Dedifferentiated amniotic fluid mesenchymal stem cell (primary cell): ENCODE results near the gene ZC3H7A.

ENCODE experiments used
- DNase-seq: peaks from one replicate; pipeline ENCODE4 v3.0.0-alpha.2; 2016; ENCODE audit errors: extremely low spot score

ZC3H7A gene

DNA sequence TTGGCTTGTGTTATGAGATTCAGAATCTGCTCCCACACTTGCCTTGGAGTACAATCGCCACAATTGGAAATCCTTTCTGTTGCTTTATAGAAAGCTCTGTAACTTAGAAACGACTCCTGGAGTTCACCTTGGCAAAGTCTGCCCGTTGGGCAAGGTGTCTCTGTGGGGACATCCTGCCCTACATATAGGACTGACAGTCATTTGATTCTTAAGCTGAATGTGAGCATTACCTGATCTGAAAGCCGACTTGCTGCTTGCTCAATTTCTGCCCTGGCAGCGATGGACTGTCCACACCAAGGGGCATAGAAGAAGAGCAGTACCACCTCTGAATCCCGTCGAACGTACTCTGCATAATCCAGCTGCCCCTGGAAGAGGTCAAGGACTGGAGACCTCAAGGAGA lies 61.3 kb downstream of the ZC3H7A start:
- no peak for DNase-seq

DNA sequence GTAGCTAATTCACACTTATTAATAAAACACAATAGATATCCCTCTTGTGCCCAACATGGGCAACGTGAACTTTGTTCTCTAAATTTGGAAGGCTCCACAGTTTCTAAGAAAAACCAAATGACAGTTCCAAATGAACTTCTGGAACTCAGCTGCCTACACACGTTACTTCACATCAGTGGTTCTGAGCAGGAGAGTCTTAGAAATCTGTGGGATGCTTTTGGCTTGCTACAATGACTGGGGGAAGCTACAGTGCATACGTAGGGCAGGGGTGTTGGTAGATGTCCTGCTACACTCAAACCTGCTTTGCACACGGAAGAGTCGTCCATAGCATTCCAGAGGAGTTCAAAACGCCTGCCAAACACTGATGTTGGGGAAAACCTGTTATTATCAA lies 62.4 kb downstream of the ZC3H7A start:
- DNase-seq, result no peak

- DNase-seq, result no peak
These were observed 62.9 kb downstream of the ZC3H7A start for GRCh38 chr16:11734025-11734652.

- no peak for DNase-seq
These were observed 65.8 kb downstream of the ZC3H7A start for GRCh38 chr16:11731222-11731621.

DNA sequence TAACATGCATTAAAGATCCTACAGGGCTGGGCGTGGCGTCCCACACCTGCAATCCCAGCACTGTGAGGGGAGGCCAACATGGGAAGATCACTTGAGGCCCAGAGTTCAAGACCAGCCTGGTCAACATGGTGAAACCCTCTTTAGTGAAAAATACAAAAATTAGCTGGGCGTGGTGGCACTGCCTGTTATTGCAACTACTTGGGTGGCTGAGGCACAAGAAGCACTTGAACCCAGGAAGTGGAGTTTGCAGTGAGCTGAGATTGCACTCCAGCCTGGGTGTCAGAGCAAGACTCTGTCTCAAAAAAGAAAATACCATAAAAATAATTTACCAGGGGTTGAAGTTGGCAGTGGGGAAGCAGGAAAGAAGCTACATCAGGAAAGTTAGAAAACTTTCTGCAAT lies 67.3 kb downstream of the ZC3H7A start:
- no peak for DNase-seq

DNA sequence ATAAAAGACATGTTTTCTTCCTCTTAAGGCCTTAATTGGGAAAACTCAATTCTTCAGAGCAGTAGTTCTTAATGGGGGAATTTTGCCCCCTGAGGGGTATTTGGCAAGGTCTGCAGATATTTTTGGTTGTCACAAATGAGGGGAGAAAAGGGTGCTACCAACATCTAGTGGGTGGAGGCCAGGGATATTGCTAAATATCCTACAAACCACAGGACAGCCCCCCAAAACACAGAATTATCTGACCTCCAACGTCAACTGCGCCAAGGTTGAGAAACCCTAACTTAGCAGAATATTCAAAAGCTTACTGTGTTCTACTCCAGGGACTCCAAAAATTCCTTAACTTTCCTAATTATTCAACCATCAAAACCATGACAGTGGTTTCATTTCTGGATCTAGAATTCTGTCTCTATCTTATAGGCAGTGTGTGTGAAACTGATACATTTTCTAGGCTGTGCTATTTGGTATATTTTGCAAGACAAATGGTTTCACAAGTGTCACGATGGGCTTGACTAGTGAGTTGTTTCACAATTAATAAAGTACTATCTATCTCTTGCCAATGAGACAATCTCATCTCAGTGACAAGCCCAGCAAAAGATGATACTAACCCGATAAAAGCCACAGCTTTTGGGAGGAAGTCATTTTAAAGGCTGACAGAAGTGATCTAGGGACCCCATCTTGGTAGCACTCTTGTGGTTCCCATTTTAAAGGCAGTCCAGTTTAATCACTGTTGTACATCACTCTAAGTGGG lies 69.1 kb downstream of the ZC3H7A start:
- no peak for DNase-seq

DNA sequence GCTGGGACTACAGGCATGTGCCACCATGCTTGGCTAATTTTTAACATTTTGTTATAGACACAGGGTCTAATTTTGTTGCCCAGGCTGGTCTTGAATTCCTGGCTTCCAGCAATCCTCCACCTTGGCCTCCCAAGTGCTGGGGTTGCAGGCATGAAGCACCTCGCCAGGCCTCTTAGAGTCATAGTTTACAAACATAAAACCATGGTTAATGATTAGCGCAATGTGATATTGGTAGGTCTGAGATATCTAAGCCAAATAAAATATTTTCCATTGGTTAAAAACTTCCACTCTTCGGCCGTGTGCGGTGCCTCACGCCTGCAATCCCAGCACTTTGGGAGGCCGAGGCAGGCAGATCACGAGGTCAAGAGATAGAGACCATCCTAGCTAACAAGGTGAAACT lies 71.0 kb downstream of the ZC3H7A start:
- DNase-seq, result no peak

GRCh38 chr16:11725457-11725856 lies 71.6 kb downstream of the ZC3H7A start:
- no peak for DNase-seq

- no peak for DNase-seq
These were observed 74.6 kb downstream of the ZC3H7A start for GRCh38 chr16:11722468-11722808.

DNA sequence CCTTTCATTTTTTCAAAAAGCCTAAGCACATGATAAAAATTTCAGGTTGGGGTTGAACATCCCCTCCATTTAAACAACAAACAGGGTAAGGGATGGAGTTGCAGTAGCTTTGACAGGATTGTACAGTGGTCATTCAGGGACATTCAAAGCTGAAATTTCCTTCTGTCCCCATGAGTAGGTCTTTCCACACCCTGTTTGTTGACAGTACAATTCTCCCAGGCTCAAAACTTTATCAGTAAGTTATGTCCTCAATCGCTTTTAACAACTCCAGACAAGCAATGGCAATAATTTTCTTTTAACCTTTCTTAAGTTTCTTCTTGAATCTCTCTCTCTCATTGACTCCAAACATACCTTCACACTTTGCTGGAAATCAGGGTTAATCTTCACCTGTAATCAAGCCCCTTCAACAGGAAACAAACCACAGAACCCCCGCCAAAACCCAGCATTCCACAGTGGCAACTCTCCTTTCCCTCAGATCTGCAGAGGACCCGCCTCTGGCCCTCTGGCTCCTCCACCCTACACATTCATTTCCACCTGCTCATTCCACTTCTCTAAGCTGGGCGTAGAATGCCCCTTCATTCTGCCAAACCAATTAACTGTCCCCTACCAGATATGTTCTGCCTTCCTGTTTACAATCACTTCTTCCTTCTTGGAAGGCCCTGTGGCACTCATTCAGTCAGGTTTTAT lies 75.1 kb downstream of the ZC3H7A start:
- DNase-seq, result no peak

- no peak for DNase-seq
These were observed 77.3 kb downstream of the ZC3H7A start for GRCh38 chr16:11719762-11720161.

DNA sequence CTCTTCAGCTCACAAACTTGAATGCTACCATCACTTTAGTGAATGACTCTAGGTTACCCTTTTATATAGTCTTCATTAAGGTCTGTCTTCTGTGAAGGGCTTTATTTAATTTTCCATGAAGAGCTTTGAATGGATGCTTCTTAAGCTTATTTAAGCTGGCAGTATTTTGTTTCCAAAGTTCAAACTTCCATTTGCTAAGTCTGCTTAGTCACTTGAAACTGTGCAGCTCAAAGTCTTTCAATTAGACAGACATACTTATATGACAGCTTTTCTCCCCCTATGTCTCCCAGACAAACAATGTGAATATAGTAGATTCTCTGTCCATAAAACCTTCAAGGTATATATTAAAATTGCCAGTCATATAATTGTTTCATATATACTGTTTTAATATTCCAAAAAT lies 77.9 kb downstream of the ZC3H7A start:
- no peak for DNase-seq

- no peak for DNase-seq
These were observed 79.2 kb downstream of the ZC3H7A start for GRCh38 chr16:11717811-11718210.

GRCh38 chr16:11716336-11716735 lies 80.7 kb downstream of the ZC3H7A start:
- DNase-seq, result no peak

DNA sequence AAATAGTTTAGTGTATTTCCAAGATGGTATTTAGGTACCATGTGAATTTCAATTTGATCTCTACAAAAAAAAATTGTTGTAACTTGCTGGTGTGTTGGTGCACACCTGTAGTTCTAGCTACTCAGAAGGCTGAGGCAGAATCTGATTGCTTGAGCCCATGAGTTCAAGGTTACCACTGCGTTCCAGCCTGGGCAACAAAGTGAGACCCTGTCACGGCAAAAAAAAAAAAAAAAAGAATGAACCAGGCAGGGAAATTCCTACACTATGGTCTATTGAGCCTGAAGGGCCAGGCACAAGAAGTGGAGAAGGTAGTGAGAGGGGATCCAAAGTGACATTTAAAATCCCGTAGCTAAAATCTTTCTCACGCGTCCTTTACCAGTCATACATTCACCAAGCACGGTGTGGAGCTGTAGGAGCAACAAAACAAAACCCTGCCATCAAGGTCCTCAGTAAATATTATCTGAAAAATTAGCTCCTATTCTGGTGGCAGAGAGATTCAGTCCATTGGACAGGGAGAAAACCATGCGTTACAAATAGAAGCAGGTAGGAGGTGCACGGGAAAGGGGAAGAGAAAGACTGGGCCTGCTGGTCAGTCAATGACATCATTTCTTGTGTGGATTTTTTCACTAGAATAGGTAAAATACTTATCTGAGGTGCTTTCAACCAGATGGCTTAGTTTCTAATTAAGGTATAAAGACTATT lies 81.7 kb downstream of the ZC3H7A start:
- DNase-seq, result no peak

DNA sequence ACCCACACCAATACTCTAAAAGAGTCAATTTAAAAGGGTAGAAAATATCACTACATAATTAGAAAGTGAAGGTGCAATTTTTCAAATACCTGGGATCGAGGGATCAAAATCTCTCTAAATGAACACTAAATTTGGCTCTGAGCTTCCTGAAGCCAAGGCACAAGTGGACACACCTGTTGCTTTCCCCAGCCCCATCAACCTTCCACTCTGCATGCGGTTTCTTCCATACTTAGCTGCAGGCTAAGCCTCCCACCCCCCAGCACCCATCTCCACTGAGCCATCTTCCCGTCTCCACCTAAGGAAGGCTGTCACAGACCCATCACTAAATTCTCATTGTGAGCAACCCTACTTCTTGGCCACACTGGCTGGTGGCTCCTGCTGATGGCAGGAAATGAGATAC lies 84.9 kb downstream of the ZC3H7A start:
- DNase-seq, result no peak

DNA sequence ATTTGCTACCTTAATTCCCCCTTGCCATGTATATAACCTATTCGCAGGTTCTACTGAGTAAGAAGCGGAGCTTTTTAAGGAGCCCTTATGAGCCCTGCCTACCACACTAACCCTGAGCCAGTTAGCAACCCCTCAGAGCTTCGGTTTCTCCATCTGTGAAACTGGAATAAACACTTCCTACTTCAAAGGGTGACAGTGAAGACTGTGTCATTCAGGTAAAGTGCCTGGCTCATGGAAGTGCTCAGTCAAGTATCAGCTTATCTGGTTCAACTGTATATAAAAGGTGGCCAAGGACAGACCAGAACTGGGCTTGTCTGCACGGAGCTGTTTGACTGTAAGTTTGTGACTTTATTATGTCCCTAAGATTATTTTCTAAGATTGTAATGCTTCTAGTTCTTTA lies 85.4 kb downstream of the ZC3H7A start:
- DNase-seq, result no peak

DNA sequence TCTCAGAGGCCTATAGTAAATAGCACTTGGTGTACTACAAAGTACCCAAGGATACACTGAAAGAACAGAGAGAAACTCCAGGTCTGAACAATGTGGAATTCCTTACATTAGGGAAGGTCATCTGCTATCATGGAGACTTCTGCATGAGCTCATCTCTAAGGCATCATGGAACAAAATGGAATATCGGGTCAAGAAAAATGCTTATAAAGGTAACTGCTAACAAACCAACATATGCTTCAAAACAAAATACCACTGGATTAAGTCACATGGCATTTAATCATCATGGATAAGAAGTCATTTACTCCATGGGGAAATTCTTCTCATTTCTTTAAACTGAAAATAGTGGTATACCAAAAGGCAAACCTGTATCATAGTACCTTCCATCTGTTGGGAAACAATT lies 88.6 kb downstream of the ZC3H7A start:
- no peak for DNase-seq

GRCh38 chr16:11707679-11708197 lies 89.3 kb downstream of the ZC3H7A start:
- no peak for DNase-seq

DNA sequence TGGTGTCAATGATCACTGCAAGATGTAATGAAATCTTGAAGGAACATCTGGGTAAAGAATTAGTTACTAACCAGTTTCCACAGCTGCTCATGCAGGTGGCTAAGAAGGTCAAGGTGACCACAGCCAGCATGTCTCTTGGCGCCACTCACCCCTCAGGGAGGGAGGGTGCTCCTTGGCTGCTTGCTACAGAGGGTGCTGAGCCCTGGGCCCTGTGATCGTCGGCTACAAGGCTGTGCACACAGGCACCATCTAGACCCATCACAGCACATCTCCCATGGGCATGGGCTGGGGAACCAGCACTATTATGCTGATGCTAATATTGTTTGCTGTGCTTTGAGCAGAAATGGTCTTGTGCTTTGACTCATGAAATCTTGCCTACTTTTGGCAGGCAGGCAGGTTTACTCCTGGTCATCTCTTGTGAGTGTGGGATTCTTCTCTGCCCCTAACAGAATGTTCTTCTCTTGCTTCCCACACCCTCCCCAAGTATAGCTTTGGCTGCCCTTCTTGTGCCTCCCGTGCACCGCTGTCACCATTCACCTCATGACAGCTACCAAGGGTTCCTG lies 90.8 kb downstream of the ZC3H7A start:
- DNase-seq, result no peak

- no peak for DNase-seq
These were observed 91.6 kb downstream of the ZC3H7A start for GRCh38 chr16:11705311-11706025.
